ENCODE data around the gene PGC.

DNA sequence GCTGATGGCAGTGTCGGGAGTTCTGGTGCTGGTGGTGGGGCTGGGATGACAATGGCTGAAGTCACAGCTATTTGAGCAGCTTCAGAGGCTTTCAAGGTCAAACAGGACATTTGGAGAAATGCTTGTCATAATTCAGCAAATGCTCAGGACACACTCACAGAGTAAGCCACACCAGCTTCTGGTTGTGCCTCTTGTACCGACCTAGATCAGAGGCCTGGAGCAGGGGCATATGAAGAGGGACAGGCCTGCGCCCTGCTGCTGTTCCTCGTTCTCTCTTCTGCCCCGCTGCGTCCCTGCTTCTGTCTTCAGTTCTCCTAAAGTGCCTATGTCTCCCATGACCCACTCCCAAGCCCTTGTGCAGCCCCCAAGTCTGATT is 893 bp upstream of the PGC start:
- TF ChIP-seq, protein P1, sequence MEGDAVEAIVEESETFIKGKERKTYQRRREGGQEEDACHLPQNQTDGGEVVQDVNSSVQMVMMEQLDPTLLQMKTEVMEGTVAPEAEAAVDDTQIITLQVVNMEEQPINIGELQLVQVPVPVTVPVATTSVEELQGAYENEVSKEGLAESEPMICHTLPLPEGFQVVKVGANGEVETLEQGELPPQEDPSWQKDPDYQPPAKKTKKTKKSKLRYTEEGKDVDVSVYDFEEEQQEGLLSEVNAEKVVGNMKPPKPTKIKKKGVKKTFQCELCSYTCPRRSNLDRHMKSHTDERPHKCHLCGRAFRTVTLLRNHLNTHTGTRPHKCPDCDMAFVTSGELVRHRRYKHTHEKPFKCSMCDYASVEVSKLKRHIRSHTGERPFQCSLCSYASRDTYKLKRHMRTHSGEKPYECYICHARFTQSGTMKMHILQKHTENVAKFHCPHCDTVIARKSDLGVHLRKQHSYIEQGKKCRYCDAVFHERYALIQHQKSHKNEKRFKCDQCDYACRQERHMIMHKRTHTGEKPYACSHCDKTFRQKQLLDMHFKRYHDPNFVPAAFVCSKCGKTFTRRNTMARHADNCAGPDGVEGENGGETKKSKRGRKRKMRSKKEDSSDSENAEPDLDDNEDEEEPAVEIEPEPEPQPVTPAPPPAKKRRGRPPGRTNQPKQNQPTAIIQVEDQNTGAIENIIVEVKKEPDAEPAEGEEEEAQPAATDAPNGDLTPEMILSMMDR (IDR thresholded peaks at IDR 0.05) = no peak
- TF ChIP-seq EZH2 (IDR thresholded peaks at IDR 0.05; ENCODE audit: borderline replicate concordance, insufficient read depth, low read depth, low read length, poor library complexity, severe bottlenecking) = no peak
